Astrocyte (in vitro differentiated cells and primary cell): ENCODE measurements around the gene BOD1.

Experiments
- EZH2 ChIP-seq: IDR thresholded peaks from 2 replicates; pipeline ENCODE4 v1.6.1; 2012; ENCODE audit warnings: mild to moderate bottlenecking, low read length, inconsistent platforms; ENCODE audit not compliant: insufficient read depth
- TF ChIP-seq, protein P1 (sequence below): IDR thresholded peaks from 2 replicates; pipeline ENCODE4 v1.5.1; 2011; ENCODE audit warnings: low read depth, mild to moderate bottlenecking, inconsistent platforms, low read length, moderate library complexity; ENCODE audit not compliant: insufficient read depth

DNA sequence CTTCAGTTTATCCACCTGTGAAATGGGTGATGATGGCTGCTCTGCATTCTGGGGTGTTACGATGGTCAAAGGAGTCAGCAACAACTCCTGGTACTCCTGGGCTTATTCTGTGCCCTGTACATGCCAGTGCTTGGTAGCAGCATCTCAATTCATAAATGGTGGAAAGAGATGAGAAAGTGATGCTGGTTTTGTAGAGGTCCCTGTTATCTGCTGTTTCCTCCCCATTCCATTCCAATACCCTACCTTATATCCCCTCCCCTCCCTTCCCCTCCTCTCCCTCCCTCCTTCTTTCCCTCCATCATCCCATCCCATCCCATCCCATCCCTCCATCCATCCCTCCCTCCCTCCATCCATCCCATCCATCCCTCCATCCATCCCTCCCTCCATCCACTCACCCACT is 19.1 kb downstream of the BOD1 start:
- TF ChIP-seq, protein P1, sequence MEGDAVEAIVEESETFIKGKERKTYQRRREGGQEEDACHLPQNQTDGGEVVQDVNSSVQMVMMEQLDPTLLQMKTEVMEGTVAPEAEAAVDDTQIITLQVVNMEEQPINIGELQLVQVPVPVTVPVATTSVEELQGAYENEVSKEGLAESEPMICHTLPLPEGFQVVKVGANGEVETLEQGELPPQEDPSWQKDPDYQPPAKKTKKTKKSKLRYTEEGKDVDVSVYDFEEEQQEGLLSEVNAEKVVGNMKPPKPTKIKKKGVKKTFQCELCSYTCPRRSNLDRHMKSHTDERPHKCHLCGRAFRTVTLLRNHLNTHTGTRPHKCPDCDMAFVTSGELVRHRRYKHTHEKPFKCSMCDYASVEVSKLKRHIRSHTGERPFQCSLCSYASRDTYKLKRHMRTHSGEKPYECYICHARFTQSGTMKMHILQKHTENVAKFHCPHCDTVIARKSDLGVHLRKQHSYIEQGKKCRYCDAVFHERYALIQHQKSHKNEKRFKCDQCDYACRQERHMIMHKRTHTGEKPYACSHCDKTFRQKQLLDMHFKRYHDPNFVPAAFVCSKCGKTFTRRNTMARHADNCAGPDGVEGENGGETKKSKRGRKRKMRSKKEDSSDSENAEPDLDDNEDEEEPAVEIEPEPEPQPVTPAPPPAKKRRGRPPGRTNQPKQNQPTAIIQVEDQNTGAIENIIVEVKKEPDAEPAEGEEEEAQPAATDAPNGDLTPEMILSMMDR: no peak
- no peak for TF ChIP-seq EZH2
